GM19455 (cell line): ENCODE data around the gene PDE6B.
"Not testable (repeated sequence)": the region's sequence is repeated elsewhere in the genome, so short reads cannot be mapped to it uniquely, and the experiment has no call there.

Source experiments
- ATAC-seq: cut with Tn5 transposase; IDR thresholded peaks from one replicate; pipeline ENCODE4 v1.9.1; 2021; ENCODE audit not compliant: unreplicated experiment

The PDE6B gene

GRCh38 chr4:682490-683172 is 57.3 kb downstream of the PDE6B start:
- no peak for ATAC-seq

GRCh38 chr4:683247-683897 is 58.0 kb downstream of the PDE6B start:
- no peak for ATAC-seq

DNA sequence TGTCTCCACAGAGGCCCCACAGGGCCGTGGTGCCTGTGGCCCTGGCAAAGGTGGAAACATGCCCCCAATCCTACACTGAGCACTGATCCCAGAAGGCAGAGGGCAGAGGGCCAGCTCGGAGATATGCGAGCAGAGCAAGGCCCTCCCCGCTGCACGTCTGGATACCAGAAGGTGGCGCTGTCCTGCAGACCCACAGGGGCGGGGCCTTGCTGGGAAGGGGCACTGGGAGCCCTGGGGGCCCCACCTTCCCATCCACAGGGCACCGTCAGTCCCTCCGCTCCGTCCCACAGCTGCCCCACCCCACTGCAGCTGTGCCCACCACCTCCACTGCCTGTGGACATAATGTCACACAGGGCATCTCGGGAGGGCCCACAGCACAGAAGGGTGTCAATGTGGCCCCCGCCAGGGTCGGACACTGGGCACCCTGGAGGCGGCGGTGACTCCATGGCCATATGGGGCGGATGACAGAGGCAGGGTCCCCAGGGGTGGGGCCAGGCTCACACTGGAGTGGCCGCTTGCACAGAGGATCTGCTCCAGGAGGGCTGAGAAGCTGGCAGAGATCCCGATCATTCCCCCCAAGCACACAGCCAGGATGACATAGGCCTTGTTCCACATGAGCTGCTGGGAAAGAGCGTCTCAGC is 58.7 kb downstream of the PDE6B start:
- ATAC-seq: no peak

DNA sequence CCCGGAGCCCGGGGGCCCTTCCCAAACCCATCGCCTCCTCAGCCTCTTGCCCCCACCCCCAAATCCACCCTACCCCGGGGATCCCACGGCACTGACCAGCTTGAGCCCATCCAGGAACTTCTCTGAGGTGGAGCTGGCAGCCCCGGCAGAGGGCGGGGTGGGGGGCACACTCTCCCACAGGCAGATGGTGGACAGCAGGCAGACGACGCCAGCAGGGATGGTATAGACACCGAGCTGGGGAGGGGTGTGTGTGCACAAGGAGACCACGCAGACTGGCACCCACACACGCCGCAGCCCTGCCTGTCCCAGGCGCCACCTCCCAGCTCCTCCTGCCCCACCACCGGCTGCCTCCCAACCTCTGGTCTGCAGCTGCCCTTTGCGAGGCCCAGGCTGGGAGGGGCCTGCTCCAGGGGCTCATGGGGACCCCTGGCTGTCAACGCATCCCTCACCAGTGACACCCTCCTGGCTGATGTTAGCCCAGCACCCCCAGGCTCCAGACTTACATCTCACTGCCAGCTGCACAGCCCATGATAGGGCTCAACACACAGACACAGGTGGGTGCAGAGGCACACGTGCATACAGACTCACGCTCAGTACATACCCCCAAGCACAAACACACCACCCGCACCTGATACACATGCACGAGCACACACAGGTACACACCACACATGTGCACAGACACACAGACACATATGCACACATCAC is 59.4 kb downstream of the PDE6B start:
- no peak for ATAC-seq

DNA sequence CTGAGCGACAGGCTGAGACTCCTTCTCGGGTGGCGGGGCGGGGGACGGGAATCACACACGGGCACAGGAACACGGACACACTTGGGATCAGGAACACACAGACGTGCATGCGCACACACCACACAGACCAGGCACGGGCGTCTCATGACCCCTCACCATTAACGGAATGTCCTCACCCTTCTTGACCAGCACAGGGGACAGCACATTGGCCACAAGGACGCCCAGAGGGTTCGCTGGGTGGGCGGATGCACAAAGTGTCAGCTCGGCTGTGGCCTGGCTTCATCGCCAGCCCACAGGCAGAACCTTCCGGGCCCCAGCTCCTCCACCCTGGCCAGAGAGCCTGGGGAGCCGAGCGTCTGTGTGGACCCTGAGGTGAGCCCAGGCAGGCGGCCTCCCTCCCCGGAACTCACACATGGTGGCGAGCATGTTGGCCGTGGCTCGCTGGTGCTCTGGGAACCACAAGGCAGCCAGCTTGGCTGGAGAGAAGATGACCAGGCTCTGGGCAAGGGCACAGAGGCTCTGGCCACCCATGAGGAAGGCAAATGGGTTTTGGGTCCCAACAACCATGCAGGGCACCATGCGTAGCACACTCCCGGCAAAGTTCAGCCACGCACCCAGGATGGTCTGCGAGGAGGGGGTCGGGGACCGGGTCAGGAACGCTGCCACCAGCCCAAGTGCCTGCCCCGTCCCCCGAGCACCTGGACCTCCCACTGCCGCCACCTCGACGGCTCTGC is 60.5 kb downstream of the PDE6B start:
- no peak for ATAC-seq

GRCh38 chr4:686413-687040 is 61.2 kb downstream of the PDE6B start:
- no peak for ATAC-seq

GRCh38 chr4:687048-687970 is 61.9 kb downstream of the PDE6B start:
- ATAC-seq: no peak

- no peak for ATAC-seq
Observed at GRCh38 chr4:687971-688853, 62.8 kb downstream of the PDE6B start.

- no peak for ATAC-seq
Observed at GRCh38 chr4:688854-689681, 63.7 kb downstream of the PDE6B start, which contains the start of gene SLC49A3. Gene SLC49A3, minus strand, starts transcription at chr4:689151. Its CDS starts 24 bp downstream, at chr4:689127.

DNA sequence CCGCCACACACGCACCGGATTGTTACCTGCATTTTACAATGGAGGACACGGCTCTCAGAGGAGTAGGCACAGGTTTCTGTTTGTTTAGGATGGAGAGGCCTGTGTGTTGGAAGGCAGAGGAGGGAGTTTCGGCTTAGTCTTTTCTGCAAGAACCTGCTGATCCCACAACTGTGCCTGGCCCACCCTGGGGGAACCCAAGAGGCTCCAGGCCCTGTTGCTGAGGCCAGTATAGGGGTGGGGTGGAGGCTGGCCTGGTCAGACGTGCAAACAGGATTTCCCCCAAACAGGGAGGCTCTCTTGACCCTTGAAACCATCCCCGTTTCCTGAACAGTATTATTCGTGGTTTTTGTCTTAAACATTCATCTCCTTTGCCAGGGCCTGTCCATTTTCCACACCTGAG is 64.3 kb downstream of the PDE6B start:
- ATAC-seq: no peak

DNA sequence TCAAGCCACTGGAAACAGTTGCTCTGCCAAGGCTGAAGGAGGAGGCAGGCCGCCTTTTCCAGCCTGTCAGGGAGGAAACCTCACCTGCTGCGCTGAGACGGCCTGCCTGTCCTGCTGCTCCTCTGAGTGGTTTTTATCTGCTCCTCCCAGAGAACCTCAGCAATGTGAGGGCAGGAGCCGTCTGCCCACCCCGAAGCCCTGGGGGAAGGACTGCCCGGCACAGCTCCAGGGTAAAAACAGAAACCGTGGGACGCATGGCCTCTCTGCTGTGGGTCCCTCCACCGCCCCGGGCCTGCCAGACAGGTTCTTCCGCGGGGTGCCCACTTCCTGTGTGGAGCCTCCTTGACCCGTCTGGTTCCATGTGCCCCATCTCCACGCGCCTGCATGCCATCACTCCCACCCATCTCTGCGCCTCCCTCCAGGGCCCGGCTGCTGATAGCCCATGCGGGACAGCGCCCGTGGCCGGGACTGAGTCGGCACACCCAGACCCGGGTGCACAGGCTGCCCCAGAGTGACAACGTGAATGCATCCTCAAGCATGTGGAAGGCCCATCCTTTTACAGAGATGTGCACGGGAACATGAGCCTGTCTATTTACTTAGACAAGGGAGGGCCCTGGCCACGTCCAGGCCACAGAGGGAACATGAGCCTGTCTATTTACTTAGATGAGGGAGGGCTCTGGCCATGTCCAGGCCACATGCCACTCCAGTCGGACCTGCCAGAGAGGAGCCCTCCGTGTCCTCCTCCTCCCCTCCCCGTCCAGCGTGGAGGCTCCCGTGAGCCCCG is 67.6 kb downstream of the PDE6B start:
- ATAC-seq: no peak

- ATAC-seq: not testable (repeated sequence)
Observed at GRCh38 chr4:694341-694940, 69.1 kb downstream of the PDE6B start.

DNA sequence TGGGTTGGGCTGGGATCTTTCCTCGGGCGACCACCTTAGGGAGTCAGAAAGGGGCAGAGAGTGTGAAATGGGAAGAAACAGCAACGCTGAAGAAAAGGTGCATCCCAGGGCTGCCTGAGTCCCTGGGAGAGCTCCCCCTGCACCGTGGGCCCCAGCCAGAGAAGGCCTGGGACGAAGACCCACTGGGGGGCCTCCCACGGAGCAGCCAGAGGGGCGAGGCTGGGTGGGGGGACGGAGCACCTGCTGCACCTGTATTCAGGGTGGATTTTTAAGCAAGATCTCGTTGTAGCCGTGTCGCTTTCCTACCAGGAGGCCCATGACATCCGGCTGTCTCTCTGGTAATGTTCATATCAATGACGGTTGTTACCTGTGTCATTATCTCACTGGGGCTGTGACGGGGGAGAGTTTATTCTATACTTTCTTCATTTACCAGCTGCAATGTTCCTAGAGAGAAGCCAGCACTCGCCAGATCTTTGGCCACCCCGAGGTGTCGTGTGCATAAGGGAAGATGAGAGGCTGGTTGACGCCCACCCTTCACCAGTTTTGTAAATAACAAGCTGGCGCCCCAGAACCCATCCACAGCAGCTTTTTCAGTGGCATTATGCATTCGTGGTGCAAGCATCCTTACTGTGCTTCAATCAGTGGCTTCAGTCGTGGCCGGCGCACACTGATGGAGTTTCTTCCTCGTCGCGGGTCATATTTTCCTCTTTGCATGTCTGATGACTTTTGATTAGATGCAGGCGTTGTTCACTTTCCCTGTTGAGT is 74.6 kb downstream of the PDE6B start:
- no peak for ATAC-seq

DNA sequence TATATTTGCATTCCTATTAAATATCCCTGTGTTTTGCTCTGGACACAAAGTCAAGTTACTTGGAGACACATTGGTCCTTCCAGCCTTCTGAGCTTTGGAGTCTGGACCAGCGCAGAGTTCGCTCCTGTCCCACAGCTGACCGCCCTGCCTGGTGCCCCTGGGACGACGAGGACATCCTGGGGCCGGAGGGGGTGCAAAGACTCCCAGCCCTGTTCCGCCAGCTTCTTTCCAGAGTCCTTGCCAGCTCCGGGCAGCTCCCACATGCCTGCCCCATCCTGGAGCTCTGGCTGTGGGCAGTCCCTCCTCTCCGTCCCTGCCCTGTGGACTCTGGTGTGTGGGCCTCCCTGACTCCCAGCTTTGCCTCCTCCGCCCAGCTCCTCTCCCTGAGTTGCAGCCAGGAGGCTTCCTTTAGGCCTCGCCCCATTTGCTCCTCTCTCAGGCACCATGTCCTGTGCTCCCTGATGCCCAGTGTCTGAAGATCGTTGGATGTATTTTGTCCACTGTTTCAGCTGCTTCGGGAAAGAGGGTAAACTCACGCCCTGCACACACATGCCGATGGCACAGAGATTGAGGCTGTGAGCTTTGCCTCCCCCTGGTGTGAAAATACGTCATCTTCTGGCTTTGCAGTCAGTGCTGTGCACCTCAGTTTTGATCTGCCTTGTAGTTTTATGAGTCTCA is 75.4 kb downstream of the PDE6B start:
- ATAC-seq: no peak

DNA sequence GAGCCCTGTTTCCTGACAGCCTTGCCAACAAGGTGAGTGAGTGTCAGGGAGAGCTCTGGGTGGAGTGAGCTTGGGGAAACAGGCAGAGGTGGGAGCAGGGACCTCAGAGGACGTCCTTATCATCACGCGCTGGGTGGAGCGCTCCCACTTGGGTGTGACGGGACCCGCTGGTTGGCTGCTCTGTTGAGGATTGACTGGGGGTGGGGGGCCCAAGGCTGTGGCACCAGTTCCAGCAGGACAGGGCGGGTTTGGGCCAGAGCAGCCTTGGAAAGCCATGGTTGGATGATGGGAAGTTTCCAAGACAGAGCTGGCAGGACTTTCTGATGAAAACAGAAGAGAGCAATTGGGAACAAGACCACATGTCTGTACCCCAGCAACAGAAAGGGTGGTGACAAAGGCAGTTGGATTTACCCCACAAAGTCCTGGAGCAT is 77.3 kb downstream of the PDE6B start:
- ATAC-seq: no peak
